ENCODE data around the gene PPP1R1C. TPM values are rescaled to one million over a fixed set of nuclear protein-coding genes. Genes with fewer than 3 reads are reported as not detected.

Gene PPP1R1C
- total RNA-seq, 6 donors from 2014 or later = 2.6 to 13.6 (median 10.9) TPM; not detected in 1

DNA sequence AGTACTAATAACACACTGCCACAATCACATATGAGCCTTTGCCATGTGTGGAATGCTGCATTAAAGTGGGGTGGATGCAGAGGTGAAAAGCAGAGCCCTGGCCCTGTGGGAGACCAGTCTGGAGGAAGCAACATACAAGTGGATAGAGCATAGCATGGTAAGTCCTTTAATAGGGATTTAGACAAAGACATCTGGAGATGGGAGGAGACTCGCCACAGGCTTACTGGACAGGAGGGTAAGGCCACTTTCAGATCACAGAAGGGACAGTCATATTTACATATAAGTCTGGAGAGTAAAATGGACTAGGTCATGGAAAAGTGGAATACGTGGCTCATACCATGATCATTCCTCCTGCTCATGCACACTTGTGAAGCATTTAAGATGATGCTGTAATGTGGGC, 84.3 kb downstream of the PPP1R1C start:
- H3K4me3 ChIP-seq = no peak overlapping the region

DNA sequence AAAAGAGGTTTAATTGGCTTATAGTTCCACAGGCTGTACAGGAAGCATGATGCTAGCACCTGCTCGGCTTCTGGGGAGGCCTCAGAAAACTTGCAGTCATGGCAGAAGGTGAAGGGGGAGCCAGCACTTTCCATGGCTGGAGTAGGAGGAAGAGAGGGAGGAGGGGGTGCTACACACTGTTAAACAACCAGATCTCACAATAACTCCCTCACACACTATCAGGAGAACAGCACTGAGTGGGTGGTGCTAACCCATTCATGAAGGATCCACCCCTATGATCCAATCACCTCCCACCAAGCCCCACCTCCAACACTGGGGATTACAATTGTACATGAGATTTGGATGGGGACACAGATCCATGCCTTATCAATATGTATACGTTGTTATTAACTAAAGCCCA, 85.1 kb downstream of the PPP1R1C start:
- Histone ChIP-seq H3K4me1 (peaks cover 0 to 7% (median 0%) of the 10 kb centered on the region in 4 donors), H3K27me3 (no peaks in the 10 kb centered on the region), H3K36me3 (no peaks in the 10 kb centered on the region), H3K27ac (no peak overlapping the region), H3K4me3 (no peak overlapping the region), H3K9me3 (no peaks in the 10 kb centered on the region)
- DNase-seq (no peak), ATAC-seq (ENCODE audit: low FRiP score in 2 of 2) (no peak)
- TF ChIP-seq, protein P1, sequence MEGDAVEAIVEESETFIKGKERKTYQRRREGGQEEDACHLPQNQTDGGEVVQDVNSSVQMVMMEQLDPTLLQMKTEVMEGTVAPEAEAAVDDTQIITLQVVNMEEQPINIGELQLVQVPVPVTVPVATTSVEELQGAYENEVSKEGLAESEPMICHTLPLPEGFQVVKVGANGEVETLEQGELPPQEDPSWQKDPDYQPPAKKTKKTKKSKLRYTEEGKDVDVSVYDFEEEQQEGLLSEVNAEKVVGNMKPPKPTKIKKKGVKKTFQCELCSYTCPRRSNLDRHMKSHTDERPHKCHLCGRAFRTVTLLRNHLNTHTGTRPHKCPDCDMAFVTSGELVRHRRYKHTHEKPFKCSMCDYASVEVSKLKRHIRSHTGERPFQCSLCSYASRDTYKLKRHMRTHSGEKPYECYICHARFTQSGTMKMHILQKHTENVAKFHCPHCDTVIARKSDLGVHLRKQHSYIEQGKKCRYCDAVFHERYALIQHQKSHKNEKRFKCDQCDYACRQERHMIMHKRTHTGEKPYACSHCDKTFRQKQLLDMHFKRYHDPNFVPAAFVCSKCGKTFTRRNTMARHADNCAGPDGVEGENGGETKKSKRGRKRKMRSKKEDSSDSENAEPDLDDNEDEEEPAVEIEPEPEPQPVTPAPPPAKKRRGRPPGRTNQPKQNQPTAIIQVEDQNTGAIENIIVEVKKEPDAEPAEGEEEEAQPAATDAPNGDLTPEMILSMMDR (IDR thresholded peaks at IDR 0.05) = no peak
- TF ChIP-seq EP300 (IDR thresholded peaks at IDR 0.05) (no peak), POLR2AphosphoS5 (IDR thresholded peaks at IDR 0.05) (no peak), POLR2A (IDR thresholded peaks at IDR 0.05) (no peak)
- WGBS, 2 donors = 93 to 98% methylated on average over 2 of the region's 2 CpGs

More for the DNA sequence above, 84.3 kb downstream of the PPP1R1C start:
- no peaks in the 10 kb centered on the region for H3K9me3 ChIP-seq
- H3K27me3 ChIP-seq = no peaks in the 10 kb centered on the region
- no peaks in the 10 kb centered on the region for H3K36me3 ChIP-seq
- DNase-seq (no peak), ATAC-seq (ENCODE audit: low FRiP score in 2 of 2) (no peak)
- H3K4me1 ChIP-seq = peaks cover 0 to 7% (median 0%) of the 10 kb centered on the region in 4 donors
- TF ChIP-seq POLR2AphosphoS5 (IDR thresholded peaks at IDR 0.05) = no peak
- TF ChIP-seq, protein P1 (IDR thresholded peaks at IDR 0.05) = no peak
- no peak for TF ChIP-seq EP300 (IDR thresholded peaks at IDR 0.05)
- TF ChIP-seq POLR2A (IDR thresholded peaks at IDR 0.05) = no peak
- WGBS, 2 donors = 92 to 94% methylated on average over 2 of the region's 2 CpGs
- H3K27ac ChIP-seq = no peak overlapping the region

DNA sequence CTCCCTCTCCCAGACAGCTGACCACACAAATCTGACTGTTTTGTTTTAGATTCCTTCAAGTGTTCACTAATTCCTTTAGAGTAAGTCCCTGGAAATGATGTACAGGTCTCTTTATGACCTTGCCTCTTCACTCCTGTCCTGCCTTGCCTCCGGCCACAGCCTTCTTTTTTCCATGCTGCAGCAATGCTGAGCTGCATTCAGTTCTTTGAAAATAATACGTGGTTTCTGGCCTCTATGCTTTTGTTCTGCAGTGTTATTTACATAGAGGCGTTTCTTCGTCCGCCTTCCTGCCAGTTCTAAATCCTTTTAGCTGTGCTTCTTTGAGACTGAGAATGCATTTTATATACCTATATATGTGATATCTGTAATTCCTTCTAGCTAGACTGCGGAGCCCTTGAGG, 87.2 kb downstream of the PPP1R1C start:
- TF ChIP-seq POLR2A (IDR thresholded peaks at IDR 0.05) = no peak
- TF ChIP-seq, protein P1 (IDR thresholded peaks at IDR 0.05) = no peak
- TF ChIP-seq POLR2AphosphoS5 (IDR thresholded peaks at IDR 0.05) = no peak
- no peak for TF ChIP-seq EP300 (IDR thresholded peaks at IDR 0.05)
- no peak for DNase-seq
- Histone ChIP-seq H3K27ac (no peak overlapping the region), H3K9me3 (no peaks in the 10 kb centered on the region), H3K36me3 (no peaks in the 10 kb centered on the region), H3K4me3 (no peak overlapping the region), H3K27me3 (no peaks in the 10 kb centered on the region), H3K4me1 (peaks cover 0 to 12% (median 5%) of the 10 kb centered on the region in 4 donors)
- WGBS, 2 donors = 92 to 95% methylated on average over 6 of the region's 6 CpGs
- no peak for ATAC-seq (ENCODE audit: low FRiP score in 2 of 2)

DNA sequence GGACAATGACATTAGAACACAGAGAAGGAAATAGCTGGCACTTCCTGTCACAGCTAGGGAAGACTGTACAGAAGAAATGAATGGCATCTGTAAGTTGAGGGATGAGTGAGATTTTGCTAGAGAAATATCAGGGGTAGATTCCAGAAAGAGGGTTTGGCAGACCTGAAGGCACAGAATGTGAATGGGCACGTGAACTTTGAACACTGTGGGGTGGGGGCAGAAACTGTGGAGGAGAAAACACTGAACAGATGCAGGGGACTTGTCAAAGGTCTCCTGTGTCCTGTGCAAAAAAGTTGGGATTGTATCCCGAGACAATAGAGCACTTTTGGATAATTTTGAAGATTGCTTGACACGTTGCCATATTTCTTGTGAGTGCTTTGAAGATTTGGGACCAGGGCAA, 88.0 kb downstream of the PPP1R1C start:
- Histone ChIP-seq H3K36me3 (no peaks in the 10 kb centered on the region), H3K27me3 (no peaks in the 10 kb centered on the region), H3K4me3 (no peak overlapping the region), H3K27ac (no peak overlapping the region), H3K9me3 (no peaks in the 10 kb centered on the region), H3K4me1 (peaks cover 0 to 12% (median 5%) of the 10 kb centered on the region in 4 donors)
- WGBS, 2 donors = 89 to 98% methylated on average over 3 of the region's 3 CpGs
- DNase-seq (no peak), ATAC-seq (ENCODE audit: low FRiP score in 2 of 2) (no peak)
- TF ChIP-seq POLR2A (IDR thresholded peaks at IDR 0.05) (no peak), EP300 (IDR thresholded peaks at IDR 0.05) (no peak), POLR2AphosphoS5 (IDR thresholded peaks at IDR 0.05) (no peak)
- TF ChIP-seq, protein P1 (IDR thresholded peaks at IDR 0.05) = no peak

DNA sequence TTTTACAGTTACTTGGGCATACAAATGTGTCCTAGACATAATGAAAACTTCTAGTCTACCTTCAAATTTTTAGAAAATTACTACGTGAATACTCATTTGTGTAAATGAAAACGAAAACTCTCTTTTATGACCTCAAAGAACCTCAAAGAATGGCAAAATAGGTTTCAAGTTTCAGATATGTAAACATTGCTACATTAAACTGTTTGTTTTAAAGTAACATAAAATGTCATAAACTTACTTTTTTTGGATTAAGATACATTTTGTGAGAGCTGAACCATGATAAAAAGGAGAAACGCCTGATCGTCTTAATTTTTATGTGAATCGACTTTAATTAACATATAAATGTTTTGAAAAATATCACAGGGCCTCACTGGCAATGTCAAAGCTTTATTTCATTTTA, 91.4 kb downstream of the PPP1R1C start:
- DNase-seq = no peak
- WGBS, 2 donors = 50 to 63% methylated on average over 5 of the region's 5 CpGs
- H3K9me3 ChIP-seq = no peaks in the 10 kb centered on the region

More for the DNA sequence above, 91.4 kb downstream of the PPP1R1C start:
- TF ChIP-seq POLR2AphosphoS5 (IDR thresholded peaks at IDR 0.05) (no peak), EP300 (IDR thresholded peaks at IDR 0.05) (no peak), POLR2A (IDR thresholded peaks at IDR 0.05) (no peak)
- TF ChIP-seq, protein P1 (IDR thresholded peaks at IDR 0.05) = no peak
- H3K4me3 ChIP-seq = no peak overlapping the region
- H3K27me3 ChIP-seq = no peaks in the 10 kb centered on the region
- no peak for ATAC-seq (ENCODE audit: low FRiP score in 2 of 2)
- peaks cover 0 to 10% (median 3%) of the 10 kb centered on the region in 4 donors for H3K4me1 ChIP-seq
- H3K27ac ChIP-seq = no peak overlapping the region
- H3K36me3 ChIP-seq = no peaks in the 10 kb centered on the region
